DMS114 treated with DMSO at 0.1 percent for 48 hours (cell line): ENCODE data around the gene SYCE3.
"Not testable (repeated sequence)": the region's sequence is repeated elsewhere in the genome, so short reads cannot be mapped to it uniquely, and the experiment has no call there.

ENCODE experiments used
- DNase-seq: peaks from one replicate; lab custom pipeline; 2025; ENCODE audit not compliant: unreplicated experiment; lab: John Stamatoyannopoulos, UW

SYCE3 gene

DNA sequence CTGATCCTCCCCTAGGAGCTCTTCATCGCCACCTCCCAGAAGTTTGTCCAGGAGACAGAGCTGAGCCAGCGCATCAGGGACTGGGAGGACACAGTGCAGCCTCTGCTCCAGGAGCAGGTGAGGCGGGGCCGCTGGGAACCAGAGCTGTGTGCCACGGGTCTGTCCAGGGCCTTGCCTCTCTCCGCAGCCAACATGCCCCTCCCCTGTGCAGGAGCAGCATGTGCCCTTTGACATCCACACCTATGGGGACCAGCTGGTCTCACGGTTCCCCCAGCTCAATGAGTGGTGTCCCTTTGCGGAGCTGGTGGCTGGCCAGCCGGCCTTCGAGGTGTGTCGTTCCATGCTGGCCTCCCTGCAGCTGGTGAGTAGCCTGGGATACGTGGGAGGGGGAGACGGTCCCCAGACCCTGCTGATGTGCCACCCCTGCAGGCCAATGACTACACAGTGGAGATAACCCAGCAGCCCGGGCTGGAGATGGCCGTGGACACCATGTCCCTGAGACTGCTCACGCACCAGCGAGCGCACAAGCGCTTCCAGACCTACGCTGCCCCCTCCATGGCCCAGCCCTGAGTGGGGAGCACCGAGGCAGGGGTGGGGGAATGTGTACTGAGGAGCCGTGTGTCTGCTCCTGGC, 39.8 kb downstream of the SYCE3 start:
- DNase-seq: no peak

DNA sequence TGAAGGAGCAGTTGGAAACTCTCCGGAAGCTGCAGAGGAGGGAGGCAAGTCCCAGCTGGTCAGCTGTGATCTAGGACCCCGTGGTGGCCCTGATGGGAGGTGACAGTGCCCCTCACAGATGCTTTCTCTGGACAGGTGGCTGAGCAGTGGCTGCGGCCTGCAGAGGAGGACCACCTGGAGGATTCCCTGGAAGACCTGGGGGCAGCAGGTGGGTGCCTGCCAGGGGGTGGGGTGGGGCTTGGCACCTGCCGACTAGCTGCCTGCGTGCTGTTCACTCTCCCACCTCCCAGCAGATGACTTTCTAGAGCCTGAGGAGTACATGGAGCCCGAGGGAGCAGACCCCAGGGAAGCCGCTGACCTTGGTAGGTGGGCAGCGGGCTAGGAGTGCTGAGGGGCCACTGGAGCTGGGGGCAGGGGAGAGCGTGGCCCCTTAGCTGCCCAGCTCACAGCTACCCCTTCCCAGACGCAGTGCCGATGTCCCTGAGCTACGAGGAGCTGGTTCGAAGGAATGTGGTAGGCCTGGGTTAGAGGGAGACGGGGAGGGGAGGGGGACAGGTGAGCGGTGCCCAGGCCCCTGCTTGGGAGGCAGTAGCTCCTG, 40.4 kb downstream of the SYCE3 start:
- no peak for DNase-seq

DNA sequence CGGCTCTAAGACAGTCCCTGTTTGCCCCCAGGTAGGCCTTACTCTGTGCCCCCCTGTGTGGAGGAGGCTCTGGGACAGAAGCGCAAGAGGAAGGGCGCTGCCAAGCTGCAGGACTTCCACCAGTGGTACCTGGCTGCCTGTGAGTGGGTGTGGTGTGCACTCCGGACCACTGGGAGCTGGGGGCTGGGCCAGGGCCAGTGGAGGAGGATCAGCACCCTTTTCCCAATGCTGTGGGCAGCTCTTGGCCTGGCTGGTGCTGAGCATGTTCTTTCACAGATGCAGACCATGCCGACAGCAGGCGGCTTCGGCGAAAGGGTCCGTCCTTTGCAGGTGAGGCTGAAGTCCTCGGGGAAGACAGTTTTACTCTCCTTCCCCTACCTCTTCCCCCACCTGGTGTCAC, 41.0 kb downstream of the SYCE3 start:
- DNase-seq: no peak

DNA sequence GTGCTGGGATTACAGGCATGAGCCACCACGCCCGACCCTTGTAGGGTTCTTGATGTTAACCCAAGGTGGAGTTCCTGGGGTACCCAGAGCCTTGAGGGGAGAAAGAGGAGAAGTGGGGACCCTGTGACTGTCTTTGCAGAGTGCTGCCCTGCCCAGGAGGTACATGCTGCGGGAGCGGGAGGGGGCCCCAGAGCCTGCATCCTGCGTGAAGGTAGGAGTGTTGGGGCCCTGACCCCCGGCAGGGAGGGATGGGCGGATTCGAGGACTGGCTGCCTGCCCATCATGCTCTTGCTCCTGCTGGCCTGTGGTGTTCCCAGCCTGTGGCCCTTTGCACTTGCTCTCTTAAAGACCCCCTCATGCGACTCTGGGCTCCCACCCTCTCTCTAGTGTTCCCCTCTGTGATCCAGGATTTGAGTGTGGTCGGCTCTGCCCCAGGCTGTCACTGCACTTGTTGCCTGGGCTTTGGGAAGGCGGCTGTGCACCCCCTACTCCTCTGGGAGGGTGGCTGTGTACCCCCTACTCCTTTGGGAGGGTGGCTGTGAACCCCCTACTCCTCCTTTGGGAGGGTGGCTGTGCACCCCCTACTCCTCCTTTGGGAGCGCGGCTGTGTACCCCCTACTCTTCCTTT, 41.8 kb downstream of the SYCE3 start:
- no peak for DNase-seq

DNA sequence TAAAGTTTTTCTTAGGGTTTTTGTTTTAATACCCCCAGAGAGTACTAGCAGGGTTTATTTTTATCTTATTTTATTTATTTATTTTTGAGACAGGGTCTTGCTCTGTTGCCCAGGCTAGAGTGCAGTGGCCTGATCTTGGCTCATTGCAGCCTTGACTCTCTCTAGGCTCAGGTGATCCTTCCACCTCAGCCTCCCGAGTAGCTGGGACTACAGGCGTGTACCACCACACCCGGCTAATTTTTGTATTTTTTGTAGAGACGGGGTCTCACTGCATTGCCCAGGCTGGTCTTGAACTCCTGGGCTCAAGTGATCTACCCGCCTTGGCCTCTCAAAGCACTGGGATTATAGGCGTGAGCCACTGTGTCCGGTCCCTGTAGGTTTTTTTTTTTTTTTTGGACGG, 42.5 kb downstream of the SYCE3 start:
- DNase-seq: not testable (repeated sequence)

DNA sequence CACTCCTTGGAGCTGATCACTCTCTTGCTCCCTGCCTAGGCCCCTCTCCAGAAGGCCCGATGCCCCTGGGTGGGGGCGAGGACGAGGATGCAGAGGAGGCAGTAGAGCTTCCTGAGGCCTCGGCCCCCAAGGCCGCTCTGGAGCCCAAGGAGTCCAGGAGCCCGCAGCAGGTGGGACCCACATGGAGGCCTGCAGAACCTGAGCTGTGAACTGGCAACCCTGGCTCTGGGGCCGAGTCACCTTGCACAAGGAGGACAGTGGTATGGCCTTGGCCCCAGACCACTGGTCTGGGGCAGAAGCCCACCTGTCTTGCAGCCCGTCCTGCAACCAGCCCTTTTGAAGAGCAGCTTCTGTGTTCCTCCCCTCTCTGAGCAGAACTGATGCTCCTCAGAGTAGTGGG, 43.6 kb downstream of the SYCE3 start:
- DNase-seq: no peak

DNA sequence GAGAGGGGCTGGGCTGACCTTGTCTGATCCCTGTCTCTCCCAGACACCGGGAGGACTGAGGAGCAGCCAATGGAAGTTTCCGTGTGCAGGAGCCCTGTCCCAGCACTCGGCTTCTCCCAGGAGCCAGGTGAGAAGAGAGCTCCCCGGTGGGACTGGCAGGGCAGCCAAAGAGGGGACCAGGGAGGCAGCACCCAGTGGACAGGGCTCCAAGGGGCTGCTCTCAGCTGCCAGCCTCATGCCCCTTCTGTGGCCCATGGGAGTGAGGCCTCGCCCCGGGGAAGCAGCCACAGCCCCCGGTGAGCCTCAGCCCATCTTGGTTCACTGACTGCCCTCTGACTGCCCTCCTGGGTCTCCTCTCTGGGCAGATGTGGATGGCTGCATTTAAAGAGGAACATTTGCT, 44.1 kb downstream of the SYCE3 start:
- no peak for DNase-seq

DNA sequence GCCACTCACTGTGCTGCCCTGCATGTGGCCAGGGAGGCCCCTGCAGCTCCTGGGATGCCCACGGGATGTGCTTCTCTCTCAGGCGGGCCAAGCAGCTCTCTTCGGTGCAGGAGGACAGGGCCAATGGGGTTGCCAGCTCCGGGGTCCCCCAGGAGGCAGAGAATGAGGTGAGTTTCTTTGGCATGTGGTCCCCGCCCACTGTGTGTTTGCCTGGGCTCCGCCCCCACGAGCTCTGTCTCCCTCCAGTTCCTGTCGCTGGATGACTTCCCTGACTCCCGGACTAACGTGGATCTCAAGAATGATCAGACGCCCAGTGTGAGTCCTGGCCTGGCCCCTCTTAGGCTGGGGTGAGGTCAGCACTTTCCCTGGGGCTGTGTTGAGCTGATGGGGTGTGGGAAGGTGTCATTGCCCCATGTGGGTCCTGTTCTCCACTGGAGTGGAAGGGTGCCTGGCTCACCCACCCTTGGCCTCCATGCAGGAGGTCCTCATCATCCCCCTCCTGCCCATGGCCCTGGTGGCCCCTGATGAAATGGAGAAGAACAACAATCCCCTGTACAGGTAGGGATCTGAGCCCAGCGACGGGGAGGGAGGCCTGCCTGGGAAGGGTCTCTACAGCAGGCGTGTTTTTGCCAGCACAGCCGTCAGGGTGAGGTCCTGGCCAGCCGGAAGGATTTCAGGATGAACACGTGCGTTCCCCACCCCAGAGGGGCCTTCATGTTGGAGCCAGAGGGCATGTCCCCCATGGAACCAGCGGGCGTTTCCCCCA, 45.0 kb downstream of the SYCE3 start:
- DNase-seq: no peak

DNA sequence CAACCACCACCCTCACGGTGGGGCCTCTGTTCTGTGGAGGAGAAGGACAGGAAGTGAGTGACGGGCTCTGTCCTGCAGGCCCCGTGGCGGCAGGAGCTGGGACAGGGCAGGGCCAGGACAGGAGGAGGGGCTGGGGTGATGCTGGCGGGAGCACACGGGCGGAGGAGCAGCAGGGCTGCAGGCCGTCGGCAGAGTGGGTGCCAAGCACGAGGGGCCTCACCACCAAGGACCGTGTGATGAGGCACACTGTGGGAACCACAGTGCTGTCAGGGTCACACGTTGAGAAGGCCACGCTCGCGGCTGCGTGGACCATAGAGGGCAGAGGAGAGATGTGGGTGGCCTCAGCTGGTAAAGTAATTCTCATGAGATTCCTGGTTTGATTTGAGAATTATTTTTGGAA, 45.8 kb downstream of the SYCE3 start:
- no peak for DNase-seq

DNA sequence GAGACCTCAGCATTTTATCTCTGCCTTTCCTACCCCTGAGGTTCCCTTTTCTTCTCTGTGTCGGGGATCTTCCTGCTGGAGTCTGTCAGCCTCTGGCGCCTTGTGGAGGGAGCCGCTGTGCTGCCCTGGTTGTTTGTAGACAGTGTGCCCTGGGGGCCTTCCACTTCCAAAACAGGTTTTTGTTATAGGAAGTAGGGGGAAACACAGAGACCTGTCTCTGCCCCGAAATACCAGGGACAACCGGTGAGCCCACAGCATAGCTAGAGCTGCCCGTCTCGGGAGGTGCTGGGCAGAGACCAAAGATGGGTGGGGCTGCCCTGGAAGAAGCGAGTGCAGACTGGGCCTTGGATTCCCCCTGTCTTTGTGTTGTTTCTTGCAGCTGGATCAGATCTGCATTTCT, 46.7 kb downstream of the SYCE3 start:
- DNase-seq: no peak

DNA sequence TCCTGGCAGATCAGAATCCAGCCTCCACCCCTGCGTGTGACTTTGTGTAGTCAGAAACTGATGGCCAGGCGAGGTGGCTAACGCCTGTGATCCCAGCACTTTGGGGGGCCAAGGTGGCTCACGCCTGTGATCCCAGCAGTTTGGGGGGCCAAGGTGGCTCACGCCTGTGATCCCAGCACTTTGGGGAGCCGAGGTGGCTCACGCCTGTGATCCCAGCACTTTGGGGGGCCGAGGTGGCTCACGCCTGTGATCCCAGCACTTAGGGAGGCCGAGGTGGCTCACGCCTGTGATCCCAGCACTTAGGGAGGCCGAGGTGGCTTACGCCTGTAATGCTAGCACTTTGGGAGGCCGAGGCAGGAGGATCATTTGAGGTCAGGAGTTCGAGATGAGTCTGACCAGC, 49.5 kb downstream of the SYCE3 start:
- DNase-seq: no peak

DNA sequence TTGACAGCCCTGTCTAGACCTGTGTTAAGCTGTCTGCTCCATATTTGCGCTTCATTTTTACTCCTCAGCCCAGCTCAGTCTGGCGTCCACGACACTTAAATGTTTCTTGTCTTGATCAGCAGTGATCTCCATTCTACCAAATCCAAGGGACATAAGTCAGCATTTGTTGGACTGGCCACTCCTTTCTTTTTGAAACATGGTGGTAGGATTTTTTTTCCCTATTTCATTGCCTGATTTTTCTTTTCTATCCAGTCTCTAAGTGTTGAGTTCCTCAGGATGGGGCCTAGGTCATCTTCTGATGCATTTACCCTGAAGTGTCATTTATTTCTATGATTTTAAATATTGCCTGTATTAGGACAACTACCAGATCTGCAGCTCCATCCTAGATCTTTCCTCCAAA, 53.8 kb downstream of the SYCE3 start:
- DNase-seq: no peak

DNA sequence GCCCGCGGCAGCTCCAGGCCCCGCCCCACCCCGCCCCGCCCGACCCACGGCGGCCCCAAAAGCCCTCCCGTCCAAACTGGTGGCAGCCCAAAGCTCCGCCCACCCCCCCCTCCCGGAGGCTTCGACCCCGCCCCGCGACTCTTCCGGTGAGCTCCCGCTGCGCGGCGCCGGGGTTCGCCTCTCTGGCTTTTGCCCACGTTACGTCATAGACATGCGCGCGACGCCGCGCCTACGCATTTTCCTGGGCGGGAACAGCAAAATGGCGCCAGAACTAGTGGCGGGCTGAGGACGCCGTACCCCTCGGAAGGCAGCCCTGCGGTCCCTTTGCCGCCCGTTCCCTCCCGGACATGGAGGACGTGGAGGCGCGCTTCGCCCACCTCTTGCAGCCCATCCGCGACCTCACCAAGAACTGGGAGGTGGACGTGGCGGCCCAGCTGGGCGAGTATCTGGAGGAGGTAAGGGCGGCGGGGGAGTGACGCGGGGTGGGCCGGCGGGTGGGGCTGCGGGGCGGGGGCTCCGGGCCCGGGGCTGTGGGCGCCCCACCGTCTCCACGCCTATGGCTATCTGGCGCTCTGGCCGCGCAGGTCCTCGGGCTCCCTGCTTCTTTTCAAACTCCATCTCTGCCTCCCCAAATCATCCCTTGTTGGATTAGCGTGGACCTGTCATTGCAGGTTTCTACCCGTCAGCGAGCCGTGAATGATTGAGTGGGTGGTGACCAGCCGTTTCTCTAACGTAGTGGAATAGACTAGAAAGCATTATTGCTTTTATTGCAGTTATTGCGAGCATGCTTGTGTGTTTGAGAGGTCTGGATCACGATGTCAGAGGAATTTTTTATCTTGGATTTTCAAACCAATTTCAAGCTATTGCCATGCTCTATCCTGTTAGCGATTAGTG, 54.5 kb downstream of the SYCE3 start, which contains the start of gene NCAPH2:
Gene NCAPH2 (plus strand): TSS at position 234 of the 894 bp plus-strand sequence. CDS start 114 bp downstream, at position 348.
- peak; percentile 85 for DNase-seq

DNA sequence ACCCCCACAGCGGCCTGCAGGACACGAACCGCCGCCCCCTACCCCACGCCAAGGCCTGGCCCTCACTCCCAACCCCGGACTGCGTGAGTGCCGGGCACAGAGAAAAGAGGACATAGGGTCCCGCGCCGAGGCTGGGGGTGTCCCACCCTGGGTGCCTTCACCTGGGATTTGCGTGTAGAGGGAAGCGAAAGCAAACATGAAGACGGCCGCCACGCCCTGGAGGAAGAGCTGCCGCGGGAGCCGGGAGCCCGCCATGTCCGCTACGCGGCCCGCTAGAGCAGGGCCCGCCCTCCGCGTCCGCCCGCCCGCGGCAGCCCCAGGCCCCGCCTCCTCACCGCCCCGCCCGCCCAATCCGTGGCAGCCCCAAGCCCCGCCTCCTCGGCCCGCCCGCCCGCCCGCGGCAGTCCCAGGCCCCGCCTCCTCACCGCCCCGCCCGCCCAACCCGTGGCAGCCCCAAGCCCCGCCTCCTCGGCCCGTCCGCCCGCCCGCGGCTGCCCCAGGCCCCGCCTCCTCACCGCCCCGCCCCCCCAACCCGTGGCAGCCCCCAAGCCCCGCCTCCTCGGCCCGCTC, 55.2 kb downstream of the SYCE3 start, which contains the start of gene LMF2:
Gene LMF2 (minus strand): TSS at position 282 of the 570 bp plus-strand sequence. CDS start 27 bp downstream, at position 255.
- peak; percentile 77 for DNase-seq

DNA sequence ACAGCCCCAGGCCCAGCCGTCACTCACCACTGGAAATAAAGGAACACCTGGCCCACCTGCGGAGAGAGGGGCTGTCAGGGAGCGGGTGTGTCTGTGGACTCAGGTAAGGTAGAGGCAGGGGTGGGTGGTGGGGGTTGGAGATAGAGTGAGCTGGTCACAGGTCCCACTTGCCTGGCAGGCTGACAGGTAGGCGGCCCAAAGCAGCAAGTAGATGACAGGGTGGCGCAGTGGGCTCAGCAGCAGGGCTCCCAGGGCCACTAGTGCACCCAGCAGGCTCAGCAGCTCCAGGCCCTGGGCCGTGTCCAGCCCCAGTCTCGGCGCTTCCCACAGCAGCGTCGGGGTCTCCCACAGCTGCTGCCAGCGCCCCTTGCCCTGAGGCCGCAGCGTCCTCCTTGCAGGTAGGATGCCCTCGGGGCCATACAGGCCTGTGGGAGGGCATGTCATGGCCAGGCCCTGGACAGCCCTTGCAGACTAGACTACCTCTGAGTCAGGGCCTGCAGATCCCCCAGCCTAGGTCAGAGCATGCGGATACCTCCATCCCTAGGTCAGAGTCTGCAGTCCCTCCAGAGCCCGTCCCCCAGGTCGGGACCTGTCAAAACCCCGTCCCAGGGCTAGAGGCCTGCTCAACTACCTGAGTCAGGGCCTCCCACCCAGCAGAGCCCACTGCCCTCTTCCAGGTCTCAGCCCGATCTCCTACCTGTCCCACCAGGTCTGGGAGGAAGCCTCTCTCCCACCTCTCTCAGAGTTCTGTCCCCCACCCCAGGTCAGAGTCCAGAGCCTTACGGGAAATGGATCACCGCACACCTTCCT, 55.9 kb downstream of the SYCE3 start:
- DNase-seq: no peak

DNA sequence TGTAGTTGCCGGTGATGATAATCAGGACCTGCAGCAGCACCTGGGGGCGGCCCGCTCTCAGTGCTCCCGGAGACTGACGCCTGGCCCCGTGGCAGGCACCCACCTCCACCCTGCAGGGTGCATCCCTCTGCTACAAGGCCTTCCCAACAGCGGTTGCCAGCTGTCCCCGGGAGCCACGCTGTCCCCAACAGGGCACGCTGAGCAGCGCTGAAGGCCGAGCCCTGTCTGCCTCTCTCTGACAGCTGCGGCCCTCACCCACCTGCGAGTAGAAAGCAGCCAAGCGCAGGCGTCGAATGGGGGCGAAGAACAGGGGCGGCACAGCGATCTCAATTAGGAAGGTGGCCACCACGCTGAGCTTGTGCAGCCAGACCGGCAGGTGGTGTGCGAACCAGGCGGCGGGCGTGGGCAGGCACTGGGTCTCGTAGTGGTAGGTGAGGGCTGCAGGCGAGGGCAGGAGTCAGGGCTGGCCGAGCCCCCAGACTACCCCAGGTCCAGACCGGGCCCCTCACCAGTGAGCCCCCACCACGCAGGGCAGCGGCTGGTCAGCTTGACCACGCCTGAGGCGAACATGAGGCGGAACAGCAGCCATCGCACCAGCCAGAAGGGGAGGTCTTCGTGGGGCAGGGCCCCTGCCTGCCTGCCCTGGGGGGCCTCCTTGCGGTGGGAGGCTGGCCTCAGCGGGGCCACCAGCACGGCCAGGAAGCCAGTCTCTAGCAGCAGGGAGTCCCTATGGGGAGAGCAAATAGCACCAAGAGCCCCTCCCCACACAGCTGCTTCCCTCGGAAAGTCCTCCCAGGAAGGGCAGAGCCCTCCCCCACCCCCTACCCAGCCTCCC, 56.7 kb downstream of the SYCE3 start:
- DNase-seq: no peak

DNA sequence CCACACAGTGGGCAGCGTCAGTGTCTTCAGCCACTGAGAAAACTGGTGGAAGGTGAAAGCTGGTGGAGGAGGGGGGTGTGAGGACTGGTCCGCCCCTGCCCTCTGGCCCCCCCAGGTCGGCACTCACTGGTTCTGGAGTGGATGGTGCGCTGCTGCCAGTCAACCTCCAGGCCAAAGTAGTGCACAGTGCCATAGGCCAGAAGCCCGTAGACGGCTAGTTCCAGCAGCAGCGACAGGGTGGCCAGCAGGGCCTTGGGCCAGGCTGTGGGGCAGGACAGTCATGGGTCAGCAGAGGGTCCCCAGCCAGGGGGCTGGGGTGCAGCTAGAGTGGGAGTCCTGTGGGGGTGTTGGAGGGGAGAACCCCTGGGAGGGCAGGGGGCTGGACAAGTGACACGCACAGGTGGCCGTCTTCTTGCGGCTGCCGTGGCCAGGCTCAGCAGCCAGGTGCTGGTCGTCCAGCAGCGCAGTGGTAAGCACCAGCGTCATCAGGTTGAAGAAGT, 57.4 kb downstream of the SYCE3 start:
- no peak for DNase-seq
